Measurements from ENCODE around the gene IL7R. TPM values are rescaled to one million over a fixed set of nuclear protein-coding genes. Genes with fewer than 3 reads are reported as not detected.
"Not testable (repeated sequence)": the region's sequence is repeated elsewhere in the genome, so short reads cannot be mapped to it uniquely, and the experiment has no call there.

The IL7R gene
- polyA plus RNA-seq, 1 experiment: 43.7 TPM

DNA sequence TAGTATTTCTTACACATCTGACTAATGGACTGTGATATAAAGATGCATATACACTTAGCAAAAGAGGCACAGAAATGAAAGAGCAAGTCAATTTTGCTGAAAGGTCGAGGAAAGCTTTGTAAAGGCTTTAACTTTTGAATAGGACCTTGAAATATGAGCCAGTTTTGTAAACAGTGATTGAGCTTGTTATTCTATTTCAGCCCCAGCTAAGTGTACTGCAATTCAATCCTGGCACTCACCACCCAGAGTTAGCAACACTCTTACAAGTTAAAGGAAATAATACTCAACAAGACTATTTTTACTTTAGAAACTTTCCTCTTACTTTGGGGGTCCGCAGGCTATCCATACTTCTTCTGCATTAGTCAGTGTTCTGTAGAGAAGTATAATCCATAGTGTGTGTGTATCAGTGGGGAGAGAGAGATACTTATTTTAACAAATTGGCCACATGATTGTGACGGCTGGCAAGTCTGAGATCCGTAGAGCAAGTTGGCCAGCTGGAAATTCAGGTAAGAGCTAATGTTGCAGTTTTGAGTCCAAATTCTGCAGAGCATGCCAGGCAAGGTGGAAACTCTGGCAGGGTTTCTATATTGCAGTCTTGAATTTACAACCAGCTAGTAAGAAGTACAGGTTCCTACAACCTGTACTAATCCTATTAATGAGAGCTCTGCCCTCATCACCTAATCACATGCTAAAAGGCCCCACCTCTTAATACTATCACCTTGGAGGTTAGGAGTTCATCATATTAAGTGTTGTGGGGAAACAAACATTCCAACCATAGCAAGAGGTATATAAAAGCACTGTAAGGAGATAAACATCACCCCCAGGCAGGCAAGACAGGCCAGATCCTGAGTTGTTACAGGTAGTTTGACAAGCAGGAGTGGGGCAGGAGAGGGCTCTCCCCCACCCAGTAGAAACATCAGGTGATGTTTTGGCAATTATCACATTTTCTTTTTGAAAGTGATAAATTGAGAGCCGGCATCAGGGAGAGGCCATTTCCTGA is 33.6 kb downstream of the IL7R start:
- DNase-seq (ENCODE audit: low read depth, low spot score): peak; percentile 26
- Histone ChIP-seq H3K27me3 (ENCODE audit: control insufficient read depth, insufficient read depth, low read length) (no peaks in the 10 kb centered on the region), H3K4me3 (ENCODE audit: low read depth, low read length) (no peak overlapping the region), H3K27ac (ENCODE audit: low read depth, low read length) (no peak overlapping the region), H3K9me3 (ENCODE audit: control insufficient read depth, insufficient read depth, low read length) (no peaks in the 10 kb centered on the region)
- POLR2A ChIA-PET: interaction anchor here (0.8 to 1.0 kb wide), 2 partner anchors 9 to 241 kb away, joined by 3 read pairs; no protein-coding TSS in a partner anchor
- CTCF ChIA-PET: interaction anchor here (1.0 kb wide), 1 partner anchor 34 kb away, joined by 4 read pairs; no protein-coding TSS in a partner anchor
- TF ChIP-seq, protein P1, sequence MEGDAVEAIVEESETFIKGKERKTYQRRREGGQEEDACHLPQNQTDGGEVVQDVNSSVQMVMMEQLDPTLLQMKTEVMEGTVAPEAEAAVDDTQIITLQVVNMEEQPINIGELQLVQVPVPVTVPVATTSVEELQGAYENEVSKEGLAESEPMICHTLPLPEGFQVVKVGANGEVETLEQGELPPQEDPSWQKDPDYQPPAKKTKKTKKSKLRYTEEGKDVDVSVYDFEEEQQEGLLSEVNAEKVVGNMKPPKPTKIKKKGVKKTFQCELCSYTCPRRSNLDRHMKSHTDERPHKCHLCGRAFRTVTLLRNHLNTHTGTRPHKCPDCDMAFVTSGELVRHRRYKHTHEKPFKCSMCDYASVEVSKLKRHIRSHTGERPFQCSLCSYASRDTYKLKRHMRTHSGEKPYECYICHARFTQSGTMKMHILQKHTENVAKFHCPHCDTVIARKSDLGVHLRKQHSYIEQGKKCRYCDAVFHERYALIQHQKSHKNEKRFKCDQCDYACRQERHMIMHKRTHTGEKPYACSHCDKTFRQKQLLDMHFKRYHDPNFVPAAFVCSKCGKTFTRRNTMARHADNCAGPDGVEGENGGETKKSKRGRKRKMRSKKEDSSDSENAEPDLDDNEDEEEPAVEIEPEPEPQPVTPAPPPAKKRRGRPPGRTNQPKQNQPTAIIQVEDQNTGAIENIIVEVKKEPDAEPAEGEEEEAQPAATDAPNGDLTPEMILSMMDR (IDR thresholded peaks at IDR 0.05; ENCODE audit: low read depth, low read length): no peak

GRCh38 chr5:35892799-35893198 is 36.1 kb downstream of the IL7R start:
- POLR2A ChIA-PET; H3K27me3 ChIP-seq (ENCODE audit: control insufficient read depth, insufficient read depth, low read length); CTCF ChIA-PET; H3K9me3 ChIP-seq (ENCODE audit: control insufficient read depth, insufficient read depth, low read length); DNase-seq (ENCODE audit: low read depth, low spot score); H3K27ac ChIP-seq (ENCODE audit: low read depth, low read length); H3K4me3 ChIP-seq (ENCODE audit: low read depth, low read length): not testable (repeated sequence)

- TF ChIP-seq, protein P1 (IDR thresholded peaks at IDR 0.05; ENCODE audit: low read depth, low read length): no peak
- ChIA-PET CTCF (interaction anchor here (0.7 kb wide), 1 partner anchor 9 kb away, joined by 3 read pairs; no protein-coding TSS in a partner anchor), POLR2A (no interaction called here)
Measured at GRCh38 chr5:35894131-35894530, 37.4 kb downstream of the IL7R start.

GRCh38 chr5:35898952-35899660 is 42.4 kb downstream of the IL7R start:
- ChIA-PET POLR2A (interaction anchor here (0.7 kb wide), 1 partner anchor 9 kb away, joined by 3 read pairs; no protein-coding TSS in a partner anchor), CTCF (interaction anchor here (1.3 kb wide), 1 partner anchor 26 kb away, joined by 9 read pairs; no protein-coding TSS in a partner anchor)
- TF ChIP-seq, protein P1 (IDR thresholded peaks at IDR 0.05; ENCODE audit: low read depth, low read length): no peak

More at GRCh38 chr5:35894131-35894530, 37.4 kb downstream of the IL7R start:
- Histone ChIP-seq H3K27me3 (ENCODE audit: control insufficient read depth, insufficient read depth, low read length) (no peaks in the 10 kb centered on the region), H3K4me3 (ENCODE audit: low read depth, low read length) (no peak overlapping the region), H3K9me3 (ENCODE audit: control insufficient read depth, insufficient read depth, low read length) (no peaks in the 10 kb centered on the region), H3K27ac (ENCODE audit: low read depth, low read length) (no peak overlapping the region)
- no peak for DNase-seq (ENCODE audit: low read depth, low spot score)

DNA sequence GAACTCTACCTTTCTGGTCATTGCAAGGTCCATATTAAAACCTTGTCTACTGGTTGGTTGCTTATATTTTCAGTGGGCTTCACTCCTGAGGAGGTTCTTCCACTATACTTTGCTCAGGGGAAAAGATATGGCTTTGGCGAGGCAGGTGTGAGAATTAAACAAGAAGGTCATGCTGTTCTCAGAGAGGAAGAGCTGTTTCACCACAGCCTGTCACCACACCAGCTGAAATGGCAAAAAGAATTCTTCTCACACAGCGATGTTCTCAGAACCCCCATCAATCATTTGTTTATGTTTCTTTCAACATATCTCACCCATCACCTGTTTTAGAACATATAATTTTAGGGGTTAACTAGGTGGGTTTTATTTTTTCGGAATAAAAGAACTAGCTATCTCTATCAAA is 43.1 kb downstream of the IL7R start:
- CTCF ChIA-PET: no interaction called here
- TF ChIP-seq, protein P1 (IDR thresholded peaks at IDR 0.05; ENCODE audit: low read depth, low read length): no peak

More at GRCh38 chr5:35898952-35899660, 42.4 kb downstream of the IL7R start:
- Histone ChIP-seq H3K27me3 (ENCODE audit: control insufficient read depth, insufficient read depth, low read length) (no peaks in the 10 kb centered on the region), H3K9me3 (ENCODE audit: control insufficient read depth, insufficient read depth, low read length) (no peaks in the 10 kb centered on the region), H3K27ac (ENCODE audit: low read depth, low read length) (no peak overlapping the region), H3K4me3 (ENCODE audit: low read depth, low read length) (no peak overlapping the region)
- no peak for DNase-seq (ENCODE audit: low read depth, low spot score)

More for the DNA sequence above, 43.1 kb downstream of the IL7R start:
- POLR2A ChIA-PET: interaction anchor here (0.7 kb wide), 1 partner anchor 10 kb away, joined by 3 read pairs; no protein-coding TSS in a partner anchor
- Histone ChIP-seq H3K9me3 (ENCODE audit: control insufficient read depth, insufficient read depth, low read length) (no peaks in the 10 kb centered on the region), H3K4me3 (ENCODE audit: low read depth, low read length) (no peak overlapping the region), H3K27ac (ENCODE audit: low read depth, low read length) (no peak overlapping the region), H3K27me3 (ENCODE audit: control insufficient read depth, insufficient read depth, low read length) (no peaks in the 10 kb centered on the region)
- no peak for DNase-seq (ENCODE audit: low read depth, low spot score)
